LNCaP clone FGC (cell line): ENCODE data around the gene ARF5.

Source experiments
- DNase-seq: peaks from one replicate; pipeline ENCODE4 v3.0.0-alpha.2; 2011; ENCODE audit warnings: low read depth
- H3K4me3 ChIP-seq: 2 replicates; pipeline ENCODE4 v1.5.1; 2011; ENCODE audit warnings: mild to moderate bottlenecking, low read depth, low read length, control low read depth
- CTCF ChIP-seq: IDR thresholded peaks from 2 replicates; pipeline ENCODE4 v1.5.1; 2012; ENCODE audit warnings: mild to moderate bottlenecking; ENCODE audit not compliant: control insufficient read depth, insufficient read depth; ENCODE audit errors: extremely low read depth

Gene ARF5

GRCh38 chr7:127632276-127632910 lies 44.2 kb downstream of the ARF5 start:
- no peak overlapping the region for H3K4me3 ChIP-seq
- no peak for TF ChIP-seq CTCF
- DNase-seq: no peak

- no peak overlapping the region for H3K4me3 ChIP-seq
- TF ChIP-seq CTCF: no peak
- DNase-seq: no peak
These were observed 47.6 kb downstream of the ARF5 start for GRCh38 chr7:127635659-127636285.

GRCh38 chr7:127638197-127638596 lies 50.0 kb downstream of the ARF5 start:
- no peak overlapping the region for H3K4me3 ChIP-seq
- DNase-seq: no peak
- TF ChIP-seq CTCF: no peak
